ENCODE data around the gene NCAN.

Gene NCAN

GRCh38 chr19:19268453-19269385 lies 57.0 kb downstream of the NCAN start:
- no peak overlapping the region for H3K27ac ChIP-seq

GRCh38 chr19:19269952-19270694 lies 58.4 kb downstream of the NCAN start:
- H3K27ac ChIP-seq = no peak overlapping the region
- TF ChIP-seq CTCF (conservative IDR thresholded peaks at IDR 0.05) = no peak

More at GRCh38 chr19:19268453-19269385, 57.0 kb downstream of the NCAN start:
- no peak for TF ChIP-seq CTCF (conservative IDR thresholded peaks at IDR 0.05)

GRCh38 chr19:19270749-19271571 lies 59.2 kb downstream of the NCAN start:
- no peak for TF ChIP-seq CTCF (conservative IDR thresholded peaks at IDR 0.05)
- no peak overlapping the region for H3K27ac ChIP-seq

GRCh38 chr19:19271828-19272599 lies 60.3 kb downstream of the NCAN start:
- H3K27ac ChIP-seq = no peak overlapping the region
- no peak for TF ChIP-seq CTCF (conservative IDR thresholded peaks at IDR 0.05)

- no peak for TF ChIP-seq CTCF (conservative IDR thresholded peaks at IDR 0.05)
- no peak overlapping the region for H3K27ac ChIP-seq
These were observed 62.4 kb downstream of the NCAN start for GRCh38 chr19:19274146-19274545.

- H3K27ac ChIP-seq = no peak overlapping the region
- no peak for TF ChIP-seq CTCF (conservative IDR thresholded peaks at IDR 0.05)
These were observed 63.2 kb downstream of the NCAN start for GRCh38 chr19:19274716-19275565.

All from VCaP (cell line).